Esophagus squamous epithelium (tissue), 4 donors: Measurements from ENCODE around the gene SLC25A2.
"Not testable (repeated sequence)": the region's sequence is repeated elsewhere in the genome, so short reads cannot be mapped to it uniquely, and the experiment has no call there.

ENCODE experiments used
- POLR2A ChIP-seq, 4 donors: fragments of 450-650 bp; IDR thresholded peaks; one replicate each; pipeline ENCODE4 v1.6.1; 2017; ENCODE audit warnings: antibody characterized with exemption in 4 of 4, mild to moderate bottlenecking in 4 of 4, moderate library complexity in 3 of 4
- TF ChIP-seq, protein P1 (sequence below), 6 experiments: fragments of 450-650 bp in 4 of 6; fragments of 200-600 bp in 2 of 6; sonication (generic) in 2 of 6; IDR thresholded peaks; one replicate each; pipeline ENCODE4 v1.5.1; 2016 to 2019; ENCODE audit warnings: antibody characterized with exemption in 6 of 6, mild to moderate bottlenecking in 4 of 6, moderate library complexity in 4 of 6

DNA sequence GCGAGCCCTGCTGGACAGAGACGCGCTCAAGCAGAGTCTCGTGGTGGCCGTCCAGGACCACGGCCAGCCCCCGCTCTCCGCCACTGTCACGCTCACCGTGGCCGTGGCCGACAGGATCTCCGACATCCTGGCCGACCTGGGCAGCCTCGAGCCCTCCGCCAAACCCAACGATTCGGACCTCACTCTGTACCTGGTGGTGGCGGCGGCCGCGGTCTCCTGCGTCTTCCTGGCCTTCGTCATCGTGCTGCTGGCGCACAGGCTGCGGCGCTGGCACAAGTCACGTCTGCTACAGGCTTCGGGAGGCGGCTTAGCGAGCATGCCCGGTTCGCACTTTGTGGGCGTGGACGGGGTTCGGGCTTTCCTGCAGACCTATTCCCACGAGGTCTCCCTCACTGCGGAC is 28.7 kb upstream of the SLC25A2 start:
- TF ChIP-seq, protein P1, sequence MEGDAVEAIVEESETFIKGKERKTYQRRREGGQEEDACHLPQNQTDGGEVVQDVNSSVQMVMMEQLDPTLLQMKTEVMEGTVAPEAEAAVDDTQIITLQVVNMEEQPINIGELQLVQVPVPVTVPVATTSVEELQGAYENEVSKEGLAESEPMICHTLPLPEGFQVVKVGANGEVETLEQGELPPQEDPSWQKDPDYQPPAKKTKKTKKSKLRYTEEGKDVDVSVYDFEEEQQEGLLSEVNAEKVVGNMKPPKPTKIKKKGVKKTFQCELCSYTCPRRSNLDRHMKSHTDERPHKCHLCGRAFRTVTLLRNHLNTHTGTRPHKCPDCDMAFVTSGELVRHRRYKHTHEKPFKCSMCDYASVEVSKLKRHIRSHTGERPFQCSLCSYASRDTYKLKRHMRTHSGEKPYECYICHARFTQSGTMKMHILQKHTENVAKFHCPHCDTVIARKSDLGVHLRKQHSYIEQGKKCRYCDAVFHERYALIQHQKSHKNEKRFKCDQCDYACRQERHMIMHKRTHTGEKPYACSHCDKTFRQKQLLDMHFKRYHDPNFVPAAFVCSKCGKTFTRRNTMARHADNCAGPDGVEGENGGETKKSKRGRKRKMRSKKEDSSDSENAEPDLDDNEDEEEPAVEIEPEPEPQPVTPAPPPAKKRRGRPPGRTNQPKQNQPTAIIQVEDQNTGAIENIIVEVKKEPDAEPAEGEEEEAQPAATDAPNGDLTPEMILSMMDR (IDR thresholded peaks at IDR 0.05) = not testable (repeated sequence)
- not testable (repeated sequence) for TF ChIP-seq POLR2A (IDR thresholded peaks at IDR 0.05)
